ENCODE results near the gene RSPH1. TPM values are rescaled to one million over a fixed set of nuclear protein-coding genes. Genes with fewer than 3 reads are reported as not detected.

RSPH1 gene
- total RNA-seq, 1 donor from 2014 or later = 0.42 TPM

- Mint-ChIP-seq H3K27ac (no peak overlapping the region), H3K9me3 (peaks cover 7% of the 10 kb centered on the region)
- TF ChIP-seq CTCF (IDR thresholded peaks at IDR 0.05; ENCODE audit: unreplicated experiment) = no peak
Measured at GRCh38 chr21:42424914-42425541, 71.0 kb downstream of the RSPH1 start.

GRCh38 chr21:42423685-42424084 lies 72.3 kb downstream of the RSPH1 start:
- H3K27me3 Mint-ChIP-seq (ENCODE audit: low read depth) = peaks cover 71% of the 10 kb centered on the region
- H3K27ac Mint-ChIP-seq = no peak overlapping the region
- H3K4me1 Mint-ChIP-seq = no peaks in the 10 kb centered on the region
- no peak for DNase-seq (ENCODE audit: low spot score in 2 of 2, unreplicated experiment in 2 of 2)
- H3K9me3 Mint-ChIP-seq = peaks cover 7% of the 10 kb centered on the region
- no peak overlapping the region for H3K4me3 Mint-ChIP-seq
- no peaks in the 10 kb centered on the region for H3K36me3 Mint-ChIP-seq
- TF ChIP-seq CTCF (IDR thresholded peaks at IDR 0.05; ENCODE audit: unreplicated experiment) = no peak

More at GRCh38 chr21:42424914-42425541, 71.0 kb downstream of the RSPH1 start:
- no peaks in the 10 kb centered on the region for H3K4me1 Mint-ChIP-seq
- H3K27me3 Mint-ChIP-seq (ENCODE audit: low read depth) = peaks cover 69% of the 10 kb centered on the region
- no peak overlapping the region for H3K4me3 Mint-ChIP-seq
- no peaks in the 10 kb centered on the region for H3K36me3 Mint-ChIP-seq
- no peak for DNase-seq (ENCODE audit: low spot score in 2 of 2, unreplicated experiment in 2 of 2)

GRCh38 chr21:42423197-42423675 lies 72.8 kb downstream of the RSPH1 start:
- no peak overlapping the region for H3K27ac Mint-ChIP-seq
- peaks cover 76% of the 10 kb centered on the region for H3K27me3 Mint-ChIP-seq (ENCODE audit: low read depth)
- H3K4me3 Mint-ChIP-seq = no peak overlapping the region
- DNase-seq (ENCODE audit: low spot score in 2 of 2, unreplicated experiment in 2 of 2) = no peak
- H3K36me3 Mint-ChIP-seq = no peaks in the 10 kb centered on the region
- TF ChIP-seq CTCF (IDR thresholded peaks at IDR 0.05; ENCODE audit: unreplicated experiment) = no peak
- H3K4me1 Mint-ChIP-seq = no peaks in the 10 kb centered on the region
- H3K9me3 Mint-ChIP-seq = peaks cover 7% of the 10 kb centered on the region

Other genes starting within 250 kb of the RSPH1 start
- 1.5 TPM in 1 of 3 replicates, not detected in the others for gene TFF3, start 180.8 kb downstream of the RSPH1 start, total RNA-seq
- gene TFF2, start 145.2 kb downstream of the RSPH1 start, total RNA-seq = not detected in 3 replicates
- 0.53 TPM in 1 of 3 replicates, not detected in the others for gene TFF1, start 129.7 kb downstream of the RSPH1 start, total RNA-seq
- gene TMPRSS3, start 100.2 kb downstream of the RSPH1 start, total RNA-seq = not detected in 3 replicates
- not detected in 3 replicates for gene UBASH3A, start 92.3 kb downstream of the RSPH1 start, total RNA-seq
- gene SLC37A1, start 17.6 kb upstream of the RSPH1 start, total RNA-seq = 13.0 to 15.9 TPM (median 14.8 TPM) in 3 replicates
- gene PDE9A, start 157.4 kb upstream of the RSPH1 start, total RNA-seq = 26.1 to 27.4 TPM (median 26.5 TPM) in 3 replicates